H1 (cell line): ENCODE measurements around the gene DTX3.

Experiments
- EZH2 ChIP-seq: fragments of 200-600 bp; sonication (generic); IDR thresholded peaks from 2 replicates; pipeline ENCODE4 v1.7.1; 2012; ENCODE audit warnings: low read depth, mild to moderate bottlenecking, moderate library complexity, low read length, inconsistent platforms; ENCODE audit not compliant: severe bottlenecking
- FOSL1 ChIP-seq: IDR thresholded peaks from 2 replicates; pipeline ENCODE4 v1.6.1; 2011; ENCODE audit warnings: mild to moderate bottlenecking, low read depth, low read length, moderate library complexity; ENCODE audit not compliant: insufficient read depth
- JUND ChIP-seq: IDR thresholded peaks from 2 replicates; pipeline ENCODE4 v1.6.1; 2011; ENCODE audit warnings: mild to moderate bottlenecking, improper control_type of control experiment, low read length
- SIRT6 ChIP-seq: IDR thresholded peaks from one replicate; pipeline ENCODE4 v1.7.1; 2012; ENCODE audit warnings: low read length, inconsistent platforms

DNA sequence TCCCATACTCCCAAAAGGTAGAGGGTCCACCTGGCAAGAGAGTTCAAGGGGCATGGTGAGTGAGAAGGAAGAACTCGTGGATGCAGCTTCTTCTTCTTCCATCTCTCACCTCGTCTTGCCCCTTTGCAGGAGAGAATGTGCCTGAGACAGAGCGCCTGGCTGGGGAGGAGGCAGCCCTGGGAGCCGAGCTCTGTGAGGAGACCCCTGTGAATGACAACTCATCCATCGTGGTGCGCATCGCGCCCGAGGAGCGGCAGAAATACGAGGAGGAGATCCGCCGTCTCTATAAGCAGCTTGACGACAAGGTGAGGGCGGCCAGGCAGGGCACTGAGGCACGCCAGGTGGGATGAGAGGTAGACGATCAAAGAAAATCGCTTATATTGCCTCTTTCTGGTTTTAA is 34.8 kb upstream of the DTX3 start:
- TF ChIP-seq JUND (no peak), EZH2 (no peak), FOSL1 (no peak), SIRT6 (no peak)
